Neural progenitor cell (in vitro differentiated cells): ENCODE results near the gene LOXL1. TPM values are rescaled to one million over a fixed set of nuclear protein-coding genes. Genes with fewer than 3 reads are reported as not detected.

ENCODE experiments used
- DNase-seq: peaks from one replicate; pipeline ENCODE4 v3.0.0-alpha.2; 2016; ENCODE audit warnings: low spot score
- H2AFZ ChIP-seq: fragments of 200-600 bp; sonication (generic); replicated peaks from 2 replicates; pipeline ENCODE4 v1.6.1; 2016; ENCODE audit warnings: antibody characterized with exemption
- H3F3A ChIP-seq: fragments of 200-600 bp; sonication (generic); 2 replicates; pipeline ENCODE4 v1.6.1; 2016; ENCODE audit warnings: antibody characterized with exemption, low read depth
- H3K27ac ChIP-seq: fragments of 200-600 bp; sonication (generic); 2 replicates; pipeline ENCODE4 v1.5.1; 2016; ENCODE audit warnings: mild to moderate bottlenecking
- H3K27me3 ChIP-seq: fragments of 200-600 bp; sonication (generic); 2 replicates; pipeline ENCODE4 v1.6.1; 2016; ENCODE audit warnings: mild to moderate bottlenecking, moderate library complexity
- H3K36me3 ChIP-seq: fragments of 200-600 bp; sonication (generic); 2 replicates; pipeline ENCODE4 v1.5.1; 2016
- H3K4me1 ChIP-seq: fragments of 200-600 bp; sonication (generic); 2 replicates; pipeline ENCODE4 v1.6.1; 2016; ENCODE audit warnings: mixed run types
- H3K4me2 ChIP-seq: fragments of 200-600 bp; sonication (generic); 2 replicates; pipeline ENCODE4 v1.6.1; 2016
- H3K4me3 ChIP-seq: fragments of 200-600 bp; sonication (generic); 2 replicates; pipeline ENCODE4 v1.5.1; 2016
- H3K79me2 ChIP-seq: fragments of 200-600 bp; sonication (generic); 2 replicates; pipeline ENCODE4 v1.6.1; 2016; ENCODE audit warnings: low read depth
- H3K9ac ChIP-seq: fragments of 200-600 bp; sonication (generic); 2 replicates; pipeline ENCODE4 v1.6.1; 2016
- H3K9me3 ChIP-seq: fragments of 200-600 bp; sonication (generic); 2 replicates; pipeline ENCODE4 v1.5.1; 2016; ENCODE audit warnings: low read depth
- H4K20me1 ChIP-seq: fragments of 200-600 bp; sonication (generic); 2 replicates; pipeline ENCODE4 v1.6.1; 2016; ENCODE audit warnings: low read depth
- H3K27ac Mint-ChIP-seq: 3 replicates; pipeline ENCODE4 v1.8.0; 2021; ENCODE audit warnings: mixed read lengths
- H3K27me3 Mint-ChIP-seq: 2 replicates; pipeline ENCODE4 v1.8.0; 2022; ENCODE audit warnings: low read depth, mild to moderate bottlenecking, inconsistent platforms, moderate library complexity, mixed read lengths; ENCODE audit not compliant: insufficient read depth
- H3K36me3 Mint-ChIP-seq: 3 replicates; pipeline ENCODE4 v1.8.0; 2021; ENCODE audit warnings: mixed read lengths
- H3K4me1 Mint-ChIP-seq: 3 replicates; pipeline ENCODE4 v1.8.0; 2021; ENCODE audit warnings: mixed read lengths
- H3K4me3 Mint-ChIP-seq: 3 replicates; pipeline ENCODE4 v1.8.0; 2021; ENCODE audit warnings: mild to moderate bottlenecking, moderate library complexity, mixed read lengths
- H3K9me3 Mint-ChIP-seq: 3 replicates; pipeline ENCODE4 v1.8.0; 2020; ENCODE audit warnings: mixed read lengths
- CTCF ChIP-seq: fragments of 200-600 bp; sonication (generic); IDR thresholded peaks from 2 replicates; pipeline ENCODE4 v1.5.1; 2017; ENCODE audit warnings: antibody characterized with exemption, mild to moderate bottlenecking
- EZH2 ChIP-seq: fragments of 200-600 bp; sonication (generic); IDR thresholded peaks from 2 replicates; pipeline ENCODE4 v1.6.1; 2017; ENCODE audit warnings: antibody characterized with exemption, mild to moderate bottlenecking, moderate library complexity
- EZH2phosphoT487 ChIP-seq: fragments of 200-600 bp; sonication (generic); IDR thresholded peaks from 2 replicates; pipeline ENCODE4 v1.6.1; 2017; ENCODE audit warnings: antibody characterized with exemption
- total RNA-seq: library from RNA; depleted of rRNA; stranded (reverse); fragments of >200 nt; gene quantifications from 2 replicates; pipeline ENCODE4 v1.2.3, GENCODE V29; 2015; ENCODE audit warnings: low replicate concordance

LOXL1 gene
- total RNA-seq, 1 donor from 2014 or later: 5.3 TPM

- Histone ChIP-seq H3K79me2 (no peaks in the 10 kb centered on the region), H3K4me3 (no peak overlapping the region), H3K4me1 (peaks cover 28% of the 10 kb centered on the region), H3K9ac (no peak overlapping the region), H3K4me2 (no peak overlapping the region), H3F3A (peaks cover 7% of the 10 kb centered on the region), H4K20me1 (peaks cover 37% of the 10 kb centered on the region), H3K36me3 (no peaks in the 10 kb centered on the region), H2AFZ (no peak overlapping the region), H3K9me3 (no peaks in the 10 kb centered on the region), H3K27ac (no peak overlapping the region), H3K27me3 (no peaks in the 10 kb centered on the region)
- Mint-ChIP-seq H3K36me3 (no peaks in the 10 kb centered on the region), H3K4me1 (peaks cover 44% of the 10 kb centered on the region), H3K9me3 (no peaks in the 10 kb centered on the region), H3K27me3 (peaks cover 16% of the 10 kb centered on the region), H3K27ac (no peak overlapping the region), H3K4me3 (no peak overlapping the region)
- no peak for TF ChIP-seq CTCF
- TF ChIP-seq EZH2: no peak
- no peak for TF ChIP-seq EZH2phosphoT487
- DNase-seq: no peak
These were observed 8.0 kb downstream of the LOXL1 start for GRCh38 chr15:73934281-73934680.

- Histone ChIP-seq H3F3A (peaks cover 7% of the 10 kb centered on the region), H4K20me1 (peaks cover 33% of the 10 kb centered on the region), H3K4me2 (peak overlapping the region; percentile 20), H3K27ac (no peak overlapping the region), H3K4me1 (peaks cover 29% of the 10 kb centered on the region), H2AFZ (no peak overlapping the region), H3K9me3 (no peaks in the 10 kb centered on the region), H3K4me3 (no peak overlapping the region), H3K79me2 (no peaks in the 10 kb centered on the region), H3K9ac (no peak overlapping the region), H3K36me3 (no peaks in the 10 kb centered on the region), H3K27me3 (no peaks in the 10 kb centered on the region)
- peak; percentile 80 for DNase-seq
- Mint-ChIP-seq H3K4me1 (peaks cover 52% of the 10 kb centered on the region), H3K27ac (peak overlapping the region; percentile 65), H3K4me3 (peak overlapping the region; percentile 71), H3K27me3 (peaks cover 22% of the 10 kb centered on the region), H3K36me3 (no peaks in the 10 kb centered on the region), H3K9me3 (no peaks in the 10 kb centered on the region)
- TF ChIP-seq EZH2 (no peak), CTCF (no peak)
These were observed 9.3 kb downstream of the LOXL1 start for GRCh38 chr15:73935547-73935946.

GRCh38 chr15:73936181-73936580, 9.9 kb downstream of the LOXL1 start:
- peaks cover 29% of the 10 kb centered on the region for H3K4me1 ChIP-seq
- Mint-ChIP-seq H3K27ac (peak overlapping the region; percentile 35), H3K9me3 (no peaks in the 10 kb centered on the region), H3K4me1 (peaks cover 49% of the 10 kb centered on the region), H3K36me3 (no peaks in the 10 kb centered on the region), H3K27me3 (peaks cover 17% of the 10 kb centered on the region), H3K4me3 (peak overlapping the region; percentile 55)
- H3K27me3 ChIP-seq: no peaks in the 10 kb centered on the region
- H3K4me3 ChIP-seq: no peak overlapping the region
- H3K4me2 ChIP-seq: peak overlapping the region; percentile 20
- peaks cover 39% of the 10 kb centered on the region for H4K20me1 ChIP-seq
- no peaks in the 10 kb centered on the region for H3K36me3 ChIP-seq
- TF ChIP-seq EZH2: no peak
- peak; percentile 12 for TF ChIP-seq CTCF
- no peak for TF ChIP-seq EZH2phosphoT487
- peak; percentile 43 for DNase-seq
- no peaks in the 10 kb centered on the region for H3K9me3 ChIP-seq
- H2AFZ ChIP-seq: no peak overlapping the region
- no peak overlapping the region for H3K27ac ChIP-seq
- no peaks in the 10 kb centered on the region for H3K79me2 ChIP-seq
- no peak overlapping the region for H3K9ac ChIP-seq
- H3F3A ChIP-seq: peaks cover 7% of the 10 kb centered on the region
